ENCODE data around the gene RIN2.

DNA sequence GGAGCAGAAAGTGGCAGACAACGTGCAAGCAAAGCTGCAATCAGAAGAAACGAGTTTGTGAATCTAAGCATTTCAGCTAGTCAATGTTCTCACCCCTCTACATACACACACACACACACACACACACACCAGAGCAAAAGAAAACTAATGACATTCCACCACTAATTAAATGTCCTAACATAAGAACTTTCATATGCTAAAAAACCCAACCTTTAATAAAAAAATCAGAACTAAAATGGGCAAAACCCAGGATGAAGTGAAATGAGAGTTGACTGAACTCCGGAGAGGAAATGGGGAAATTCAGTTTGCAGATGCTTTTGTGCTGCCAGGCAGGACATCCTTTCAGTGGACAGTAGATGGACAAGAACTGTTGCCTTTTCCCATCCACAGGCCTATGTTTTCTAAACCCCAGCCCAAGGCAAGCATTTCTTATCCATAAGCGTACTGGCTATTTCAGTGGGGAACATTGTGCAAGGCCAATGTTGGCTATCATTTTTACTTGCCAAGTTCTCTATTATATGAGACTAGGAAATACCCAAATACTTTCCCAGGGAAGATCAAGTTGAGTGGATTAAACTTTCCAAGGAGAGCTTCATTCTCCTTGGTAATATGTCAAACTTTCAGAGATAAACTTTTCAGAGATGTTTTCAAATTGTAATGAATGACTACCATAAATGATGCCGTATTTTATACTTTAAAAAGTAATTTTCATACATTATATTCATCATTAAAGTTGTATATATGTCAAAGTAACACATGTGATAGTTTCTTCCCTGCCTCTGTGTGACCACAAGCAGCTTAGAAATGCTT lies 27.3 kb downstream of the RIN2 start:
- TF ChIP-seq, protein P1, sequence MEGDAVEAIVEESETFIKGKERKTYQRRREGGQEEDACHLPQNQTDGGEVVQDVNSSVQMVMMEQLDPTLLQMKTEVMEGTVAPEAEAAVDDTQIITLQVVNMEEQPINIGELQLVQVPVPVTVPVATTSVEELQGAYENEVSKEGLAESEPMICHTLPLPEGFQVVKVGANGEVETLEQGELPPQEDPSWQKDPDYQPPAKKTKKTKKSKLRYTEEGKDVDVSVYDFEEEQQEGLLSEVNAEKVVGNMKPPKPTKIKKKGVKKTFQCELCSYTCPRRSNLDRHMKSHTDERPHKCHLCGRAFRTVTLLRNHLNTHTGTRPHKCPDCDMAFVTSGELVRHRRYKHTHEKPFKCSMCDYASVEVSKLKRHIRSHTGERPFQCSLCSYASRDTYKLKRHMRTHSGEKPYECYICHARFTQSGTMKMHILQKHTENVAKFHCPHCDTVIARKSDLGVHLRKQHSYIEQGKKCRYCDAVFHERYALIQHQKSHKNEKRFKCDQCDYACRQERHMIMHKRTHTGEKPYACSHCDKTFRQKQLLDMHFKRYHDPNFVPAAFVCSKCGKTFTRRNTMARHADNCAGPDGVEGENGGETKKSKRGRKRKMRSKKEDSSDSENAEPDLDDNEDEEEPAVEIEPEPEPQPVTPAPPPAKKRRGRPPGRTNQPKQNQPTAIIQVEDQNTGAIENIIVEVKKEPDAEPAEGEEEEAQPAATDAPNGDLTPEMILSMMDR (IDR thresholded peaks at IDR 0.05), result no peak
- TF ChIP-seq POLR2A (IDR thresholded peaks at IDR 0.05), result no peak
